ENCODE results near the gene ZKSCAN8.

- TF ChIP-seq CTCF (conservative IDR thresholded peaks at IDR 0.05; ENCODE audit: low read length) (no peak), EZH2phosphoT487 (IDR thresholded peaks at IDR 0.05; ENCODE audit: borderline replicate concordance, low read depth, low read length) (no peak)
Measured at GRCh38 chr6:28154357-28154756, 12.7 kb downstream of the ZKSCAN8 start.

Data from OCI-LY7 (cell line).